NCI-H2227 treated with DMSO at 0.1 percent for 48 hours (cell line): Measurements from ENCODE around the gene GFER.

ENCODE experiments used
- DNase-seq: peaks from one replicate; lab custom pipeline; 2025; lab: John Stamatoyannopoulos, UW

GFER gene

DNA sequence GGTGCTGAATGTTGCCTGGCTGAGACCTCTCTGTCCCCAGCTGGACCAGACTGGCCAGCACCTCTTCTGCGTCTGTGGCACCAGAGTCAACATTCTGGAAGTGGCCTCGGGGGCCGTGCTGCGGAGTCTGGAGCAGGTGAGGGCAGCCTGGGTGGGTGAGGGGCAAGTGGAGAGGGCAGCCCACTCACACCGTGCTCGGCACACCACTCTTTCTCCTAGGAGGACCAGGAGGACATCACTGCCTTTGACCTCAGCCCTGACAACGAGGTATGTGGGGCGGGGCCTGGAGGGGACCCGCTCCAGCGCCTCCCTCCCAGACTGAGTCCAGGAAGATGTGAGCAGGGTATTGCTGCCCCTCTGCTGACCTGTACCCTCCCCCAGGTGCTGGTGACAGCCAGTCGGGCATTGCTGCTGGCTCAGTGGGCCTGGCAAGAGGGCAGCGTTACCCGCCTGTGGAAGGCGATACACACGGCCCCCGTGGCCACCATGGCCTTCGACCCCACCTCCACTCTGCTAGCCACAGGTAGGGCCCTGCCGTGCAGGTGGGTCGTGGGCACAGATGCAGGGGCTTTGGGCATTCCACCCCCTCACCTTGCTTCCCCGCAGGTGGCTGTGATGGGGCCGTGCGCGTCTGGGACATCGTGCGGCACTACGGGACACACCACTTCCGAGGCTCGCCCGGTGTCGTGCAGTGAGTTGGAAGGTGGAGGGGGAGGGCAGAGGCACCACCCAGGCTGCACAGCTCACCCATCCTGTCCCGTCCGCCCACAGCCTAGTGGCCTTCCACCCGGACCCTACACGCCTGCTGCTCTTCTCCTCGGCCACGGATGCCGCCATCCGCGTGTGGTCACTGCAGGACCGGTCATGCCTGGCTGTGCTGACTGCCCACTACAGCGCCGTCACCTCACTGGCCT lies 9.6 kb upstream of the GFER start:
- DNase-seq, result no peak

DNA sequence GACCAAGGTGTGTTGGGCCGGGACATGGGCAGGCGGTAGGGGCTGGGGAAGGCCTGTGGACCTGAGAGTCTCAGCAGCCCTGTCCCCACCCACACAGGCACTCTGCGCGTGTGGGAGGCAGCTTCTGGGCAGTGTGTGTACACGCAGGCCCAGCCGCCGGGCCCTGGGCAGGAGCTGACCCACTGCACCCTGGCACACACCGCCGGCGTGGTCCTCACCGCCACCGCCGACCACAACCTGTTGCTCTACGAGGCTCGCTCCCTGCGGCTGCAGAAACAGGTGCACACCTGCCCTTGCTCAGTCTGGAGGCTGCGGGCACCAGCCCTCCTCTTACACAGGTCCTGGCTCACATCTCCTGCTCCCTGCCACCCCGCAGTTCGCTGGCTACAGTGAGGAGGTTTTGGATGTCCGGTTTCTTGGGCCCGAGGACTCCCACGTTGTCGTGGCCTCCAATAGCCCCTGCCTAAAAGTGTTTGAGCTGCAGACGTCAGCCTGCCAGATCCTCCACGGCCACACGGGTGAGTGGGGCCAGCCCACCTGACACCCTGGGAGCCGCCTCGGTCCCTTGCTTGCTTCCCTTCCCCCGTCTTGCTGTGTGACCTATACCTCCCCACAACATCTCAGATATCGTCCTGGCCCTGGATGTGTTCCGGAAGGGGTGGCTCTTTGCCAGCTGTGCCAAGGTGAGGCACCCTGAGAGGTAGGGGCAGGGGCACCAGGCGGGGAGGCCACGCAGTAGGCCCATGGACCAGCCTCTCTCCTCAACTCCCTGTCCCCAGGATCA lies 8.4 kb upstream of the GFER start:
- no peak for DNase-seq

DNA sequence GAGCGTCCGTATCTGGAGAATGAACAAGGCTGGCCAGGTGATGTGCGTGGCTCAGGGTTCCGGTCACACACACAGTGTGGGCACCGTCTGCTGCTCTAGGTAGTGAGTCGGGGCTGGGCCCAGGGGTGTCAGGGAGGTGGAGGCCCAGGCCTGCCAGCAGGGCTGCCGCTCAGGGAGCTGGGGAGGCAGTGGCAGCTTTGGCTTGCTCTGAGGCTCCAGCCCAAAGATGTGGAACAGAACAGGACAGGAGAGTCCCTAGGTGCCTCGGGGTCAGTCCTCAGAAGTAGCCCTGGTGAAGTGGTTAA lies 7.8 kb upstream of the GFER start:
- DNase-seq, result no peak

DNA sequence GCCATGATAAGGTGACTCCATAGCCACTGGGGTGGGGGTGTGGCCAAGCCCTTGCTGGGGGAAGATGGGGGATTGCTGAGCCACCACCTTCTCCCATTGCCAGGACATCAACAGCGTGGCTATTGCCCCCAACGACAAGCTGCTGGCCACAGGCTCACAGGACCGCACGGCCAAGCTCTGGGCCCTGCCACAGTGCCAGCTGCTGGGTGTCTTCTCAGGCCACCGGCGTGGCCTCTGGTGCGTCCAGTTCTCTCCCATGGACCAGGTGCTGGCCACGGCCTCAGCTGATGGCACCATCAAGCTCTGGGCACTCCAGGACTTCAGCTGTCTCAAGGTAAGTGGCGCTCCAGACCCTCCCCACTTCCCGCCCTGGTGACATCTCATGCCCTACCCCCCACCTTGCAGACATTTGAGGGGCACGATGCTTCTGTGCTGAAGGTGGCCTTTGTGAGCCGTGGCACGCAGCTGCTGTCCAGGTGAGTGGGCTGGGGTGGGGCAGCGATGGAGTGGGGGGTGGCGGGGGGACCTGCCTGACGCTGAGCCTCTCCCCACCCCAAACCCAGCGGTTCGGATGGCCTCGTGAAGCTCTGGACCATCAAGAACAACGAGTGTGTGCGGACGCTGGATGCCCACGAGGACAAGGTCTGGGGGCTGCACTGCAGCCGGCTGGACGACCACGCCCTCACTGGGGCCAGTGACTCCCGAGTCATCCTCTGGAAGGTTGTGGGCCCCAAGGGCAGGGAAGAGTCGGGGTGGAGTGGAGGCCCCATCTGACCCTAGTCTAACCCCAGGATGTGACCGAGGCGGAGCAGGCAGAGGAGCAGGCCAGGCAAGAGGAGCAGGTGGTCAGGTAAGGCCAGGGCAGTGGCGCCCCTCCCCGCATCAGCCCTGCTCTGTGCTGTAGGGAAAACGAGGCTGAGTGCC lies 6.8 kb upstream of the GFER start:
- DNase-seq, result no peak

DNA sequence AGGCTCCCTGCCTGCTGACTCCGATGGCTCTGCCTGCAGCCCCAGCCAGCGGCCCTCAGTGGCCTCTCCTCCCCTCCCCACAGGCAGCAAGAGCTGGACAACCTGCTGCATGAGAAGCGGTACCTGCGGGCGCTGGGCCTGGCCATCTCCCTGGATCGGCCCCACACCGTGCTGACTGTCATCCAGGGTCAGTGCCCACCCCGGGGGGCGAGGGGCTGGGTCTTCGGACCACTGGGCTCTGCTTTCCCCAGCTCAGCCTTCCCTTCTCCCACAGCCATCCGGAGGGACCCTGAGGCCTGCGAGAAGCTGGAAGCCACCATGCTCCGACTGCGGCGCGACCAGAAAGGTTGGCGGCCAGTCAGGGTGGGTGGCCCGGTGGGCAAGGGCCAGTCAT lies 6.1 kb upstream of the GFER start:
- no peak for DNase-seq

DNA sequence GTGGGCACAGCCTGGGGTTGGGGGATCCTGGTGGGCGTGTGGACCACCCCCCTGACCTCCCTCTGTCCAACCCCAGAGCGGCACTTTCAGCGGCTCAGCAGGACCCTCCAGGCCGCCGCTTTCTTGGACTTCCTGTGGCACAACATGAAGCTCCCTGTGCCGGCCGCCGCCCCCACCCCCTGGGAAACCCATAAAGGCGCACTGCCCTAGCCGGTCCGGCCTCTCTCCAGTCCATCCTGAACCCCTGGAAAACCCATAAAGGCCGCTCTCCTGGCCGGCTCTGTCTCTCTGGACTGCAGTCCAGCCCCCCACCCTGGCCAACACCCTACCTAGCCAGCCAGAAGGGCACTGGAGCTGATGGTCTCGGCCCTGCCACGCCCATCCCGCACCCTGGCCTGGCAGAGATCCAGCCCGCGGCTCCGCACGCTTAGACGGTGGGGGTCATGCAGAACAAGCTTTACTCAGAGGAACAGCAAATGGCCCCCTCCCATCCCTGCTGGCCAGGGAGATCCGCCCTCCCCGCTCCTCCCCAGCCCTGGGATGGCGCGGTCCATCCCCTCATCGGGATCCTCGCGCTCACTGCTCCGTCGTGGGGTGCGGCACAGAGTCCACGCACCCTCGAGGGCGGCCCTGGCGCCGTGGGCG lies 5.4 kb upstream of the GFER start:
- no peak for DNase-seq

DNA sequence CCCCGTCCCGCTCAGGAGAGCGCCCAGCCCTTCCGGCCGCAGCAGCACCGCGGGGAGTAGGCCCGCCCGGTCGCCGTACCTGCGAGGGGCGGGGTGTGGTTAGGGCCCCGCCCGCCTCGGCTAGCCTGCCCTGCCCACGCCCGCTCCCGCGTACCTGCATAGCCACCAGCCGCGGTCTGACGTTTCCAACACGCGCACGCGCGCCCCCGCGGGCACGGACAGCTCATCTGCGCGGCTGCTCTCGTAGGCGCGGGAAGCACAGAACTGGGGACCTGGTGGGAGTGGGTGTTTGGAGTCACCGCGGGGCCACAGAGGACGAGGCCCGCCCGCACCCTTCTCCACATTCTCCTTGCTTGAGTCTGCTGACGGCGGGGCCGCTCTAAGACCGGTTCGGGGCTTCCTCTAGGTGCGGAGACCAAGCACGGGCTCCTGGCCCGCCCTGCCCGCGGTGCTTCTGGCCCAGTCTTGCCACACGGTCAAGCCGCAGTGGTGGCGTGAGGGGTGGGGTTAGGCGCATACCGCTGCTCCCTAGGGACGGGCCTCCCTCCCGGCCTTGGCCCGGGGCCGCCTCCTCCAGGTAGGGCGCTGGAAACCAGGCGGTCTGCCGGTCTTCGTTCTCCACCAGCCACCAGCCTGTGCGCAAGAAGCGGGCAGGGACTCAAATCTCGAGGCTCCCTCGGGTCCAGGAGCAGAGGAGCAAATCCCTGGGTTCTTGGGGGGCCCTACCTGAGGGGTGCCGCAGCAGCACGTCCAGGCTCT lies 4.5 kb upstream of the GFER start:
- DNase-seq, result no peak

DNA sequence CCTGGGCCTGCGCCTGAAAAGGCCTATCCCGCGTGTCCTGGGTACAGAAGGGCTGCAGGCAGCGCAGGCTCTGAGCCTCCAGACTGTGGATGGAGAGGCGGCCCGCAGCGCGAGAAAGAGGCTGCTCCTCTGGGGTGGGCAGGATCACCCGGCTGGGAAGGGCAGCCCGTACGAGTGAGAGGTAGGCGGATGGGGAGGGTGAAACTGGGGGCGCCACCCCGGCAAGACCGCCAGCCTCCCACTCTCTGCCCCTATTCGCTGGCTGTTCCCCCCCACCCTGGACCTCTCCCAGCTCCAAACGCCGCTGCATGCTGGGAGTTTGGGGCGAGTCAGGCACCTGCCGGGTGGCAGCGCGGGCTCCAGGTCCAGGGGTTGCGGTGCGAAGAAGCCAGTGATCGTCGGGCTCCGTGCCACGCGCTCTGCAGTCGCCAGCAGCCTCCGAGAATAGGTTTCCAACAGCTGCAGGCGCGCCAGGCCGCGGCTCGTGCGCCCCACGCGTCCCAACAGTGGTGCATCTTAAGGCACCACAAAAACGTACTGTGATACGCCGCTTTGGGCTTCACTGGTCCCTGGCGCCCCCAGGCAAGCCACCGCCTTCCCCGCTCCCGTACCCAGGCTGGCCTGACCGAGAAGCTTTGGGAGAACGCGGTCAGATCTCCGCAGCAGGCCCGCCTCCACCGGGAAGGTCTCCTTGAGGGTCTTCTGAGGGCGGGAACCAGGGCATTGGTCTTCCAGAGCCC lies 3.8 kb upstream of the GFER start:
- DNase-seq, result no peak

DNA sequence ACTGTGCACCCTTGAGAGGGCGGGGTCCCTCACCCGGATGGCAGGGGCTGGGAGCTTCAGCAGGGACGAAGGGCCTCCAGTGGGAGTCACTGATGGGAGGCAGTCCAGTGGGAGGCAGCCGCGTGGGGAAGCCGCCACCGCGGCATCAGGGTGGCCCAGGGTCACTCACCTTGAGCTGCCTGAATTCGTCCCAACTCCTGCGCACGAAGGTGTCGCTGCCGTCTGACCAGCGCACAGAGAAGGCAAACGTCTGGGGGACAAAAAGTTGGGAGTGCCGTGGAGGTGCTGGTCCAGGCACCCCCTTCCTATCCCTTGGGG lies 3.3 kb upstream of the GFER start:
- no peak for DNase-seq

DNA sequence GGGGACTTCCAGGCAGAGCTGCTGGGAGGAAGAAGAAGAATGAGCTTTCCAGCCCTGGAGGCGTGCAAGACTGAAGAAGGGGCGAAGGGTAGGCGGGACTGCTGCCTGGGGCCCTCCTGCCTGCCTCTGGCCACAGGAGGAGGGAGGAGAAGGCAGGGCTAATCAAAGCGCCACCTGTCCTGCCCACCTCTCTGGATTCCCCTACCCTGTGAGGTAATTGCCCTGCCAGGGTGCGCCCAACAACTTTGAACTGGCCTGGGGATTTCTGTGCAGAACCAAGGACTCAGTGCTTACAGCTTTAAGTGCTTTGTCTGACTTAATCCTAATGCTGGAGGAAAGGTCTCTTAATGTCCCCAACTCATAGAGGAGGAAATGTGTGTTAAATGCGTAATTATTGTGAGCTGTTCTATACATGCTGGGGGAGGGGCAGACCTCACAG lies 2.6 kb upstream of the GFER start, which contains the start of gene NOXO1:
TSS of gene NOXO1 (minus strand) at position 72 of the 439 bp plus-strand sequence. CDS start 290 bp downstream, outside the sequence.
- DNase-seq, result no peak

DNA sequence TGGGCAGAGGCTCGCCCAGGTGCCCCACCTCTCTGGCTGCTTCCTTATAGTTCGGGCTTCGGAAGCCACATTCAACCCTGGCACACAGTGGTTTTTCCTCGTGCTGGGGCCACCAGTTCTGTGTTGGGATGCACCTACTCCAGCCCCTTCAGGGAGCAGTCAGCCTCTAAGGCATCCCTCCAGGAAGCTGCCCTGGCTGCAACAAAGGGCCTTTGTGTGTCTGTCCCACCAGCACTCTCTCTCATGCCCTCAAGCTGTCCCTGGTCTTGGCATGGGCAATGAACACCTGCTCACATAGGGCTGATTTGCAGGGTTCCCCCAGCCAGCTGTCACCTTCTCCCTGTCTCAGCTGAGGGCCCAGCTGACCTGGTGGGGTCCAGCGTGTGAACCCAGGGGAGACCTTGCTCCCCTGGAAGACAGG lies 2.0 kb upstream of the GFER start:
- no peak for DNase-seq

DNA sequence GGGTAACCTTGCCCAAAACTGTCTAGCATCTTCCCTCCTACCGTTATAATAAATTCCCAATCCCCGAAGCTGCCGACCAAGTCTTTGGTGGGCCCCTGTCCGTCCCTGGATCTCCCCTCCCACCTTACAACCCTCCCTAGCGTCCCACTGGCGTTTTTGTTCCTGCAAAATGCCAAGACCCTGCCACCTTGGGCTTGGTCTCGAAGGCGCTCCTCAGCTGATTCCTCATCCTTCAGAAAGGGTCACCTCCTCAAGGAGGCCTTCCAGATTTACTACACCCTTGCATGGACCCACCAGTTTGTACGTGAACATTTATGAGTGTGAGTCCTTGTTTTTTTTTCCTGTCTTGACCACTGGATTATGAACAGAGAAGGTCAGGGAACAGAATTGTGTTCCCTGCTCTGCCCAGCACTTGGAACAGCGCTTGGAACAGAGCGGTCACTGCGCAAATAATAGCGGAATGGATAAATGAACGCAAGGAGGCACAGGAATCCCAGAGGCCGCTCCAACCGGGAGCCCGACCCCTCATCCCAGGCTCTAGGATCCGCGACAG lies 926 bp upstream of the GFER start:
- no peak for DNase-seq

DNA sequence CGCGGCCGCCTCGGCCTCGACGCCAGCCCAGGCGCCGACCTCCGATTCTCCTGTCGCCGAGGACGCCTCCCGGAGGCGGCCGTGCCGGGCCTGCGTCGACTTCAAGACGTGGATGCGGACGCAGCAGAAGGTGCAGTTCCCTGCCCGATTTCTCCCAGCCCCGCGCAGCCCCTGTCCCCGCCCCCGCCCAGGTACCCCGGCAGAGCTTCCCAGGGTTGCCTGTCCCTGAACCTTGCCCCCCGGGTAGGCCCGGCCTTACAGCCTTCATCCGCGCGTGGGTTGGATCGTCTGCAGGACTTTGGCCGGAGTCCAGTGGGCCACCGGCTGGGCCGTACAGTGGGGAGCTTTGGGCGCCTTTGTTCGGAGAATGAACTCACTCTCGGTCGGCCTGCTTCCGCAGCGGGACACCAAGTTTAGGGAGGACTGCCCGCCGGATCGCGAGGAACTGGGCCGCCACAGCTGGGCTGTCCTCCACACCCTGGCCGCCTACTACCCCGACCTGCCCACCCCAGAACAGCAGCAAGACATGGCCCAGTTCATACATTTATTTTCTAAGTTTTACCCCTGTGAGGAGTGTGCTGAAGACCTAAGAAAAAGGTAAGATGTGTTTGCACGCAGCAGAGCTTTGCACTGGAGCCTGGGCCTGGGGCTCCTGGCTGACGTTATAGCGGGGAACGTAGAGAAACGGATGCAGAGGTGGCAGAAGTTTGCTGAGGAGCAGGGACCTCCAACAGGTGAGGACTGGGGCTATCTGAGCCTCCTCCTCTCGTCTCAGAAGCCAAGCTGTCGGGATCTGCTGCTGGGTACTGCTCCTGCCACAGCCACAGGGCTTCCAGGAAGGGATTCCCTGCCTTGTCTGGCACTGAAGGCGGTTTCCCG lies 593 bp downstream of the GFER start:
- no peak for DNase-seq

DNA sequence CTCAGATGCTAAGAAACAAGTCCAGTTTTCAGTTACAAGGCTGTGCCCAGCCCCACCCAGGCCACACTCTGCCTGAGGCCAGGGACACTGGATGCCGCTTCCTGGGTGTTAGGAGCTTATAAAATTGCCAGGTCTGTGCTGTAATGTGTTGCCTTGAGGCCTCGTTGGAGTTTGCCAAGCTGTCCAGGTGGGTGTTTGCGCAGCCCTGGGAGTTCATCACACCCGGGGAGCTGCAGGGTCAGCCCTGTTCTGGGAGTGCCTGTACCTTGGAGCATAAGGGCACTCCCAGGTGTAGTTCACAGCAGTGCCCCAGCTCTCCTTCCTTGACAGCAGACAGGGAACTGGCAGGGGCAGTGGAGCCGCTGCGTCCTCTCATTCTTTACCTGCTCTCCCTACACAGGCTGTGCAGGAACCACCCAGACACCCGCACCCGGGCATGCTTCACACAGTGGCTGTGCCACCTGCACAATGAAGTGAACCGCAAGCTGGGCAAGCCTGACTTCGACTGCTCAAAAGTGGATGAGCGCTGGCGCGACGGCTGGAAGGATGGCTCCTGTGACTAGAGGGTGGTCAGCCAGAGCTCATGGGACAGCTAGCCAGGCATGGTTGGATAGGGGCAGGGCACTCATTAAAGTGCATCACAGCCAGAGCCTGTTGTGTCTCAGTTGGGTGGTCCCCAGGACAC lies 1.6 kb downstream of the GFER start:
- DNase-seq, result no peak

DNA sequence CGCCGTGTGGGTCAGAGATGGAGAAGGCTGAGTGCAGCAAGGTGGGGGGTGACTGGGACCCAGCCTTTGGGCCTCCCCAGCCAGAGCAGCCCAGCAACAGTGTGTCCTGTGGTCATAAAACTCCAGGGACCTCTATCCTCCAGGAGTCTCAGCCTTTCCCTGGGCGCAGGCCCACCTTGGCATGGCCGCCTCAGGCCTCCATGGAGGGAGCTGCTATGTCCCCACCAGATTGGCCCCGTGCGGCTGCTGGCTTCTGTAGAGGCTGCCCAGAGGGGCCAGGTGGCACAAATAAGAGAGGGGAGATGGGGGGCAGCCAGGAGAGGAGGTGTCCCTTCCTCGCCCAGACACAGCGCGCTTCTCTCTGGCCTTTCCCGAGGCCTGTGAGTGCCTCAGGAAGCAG lies 3.2 kb downstream of the GFER start:
- DNase-seq, result no peak

DNA sequence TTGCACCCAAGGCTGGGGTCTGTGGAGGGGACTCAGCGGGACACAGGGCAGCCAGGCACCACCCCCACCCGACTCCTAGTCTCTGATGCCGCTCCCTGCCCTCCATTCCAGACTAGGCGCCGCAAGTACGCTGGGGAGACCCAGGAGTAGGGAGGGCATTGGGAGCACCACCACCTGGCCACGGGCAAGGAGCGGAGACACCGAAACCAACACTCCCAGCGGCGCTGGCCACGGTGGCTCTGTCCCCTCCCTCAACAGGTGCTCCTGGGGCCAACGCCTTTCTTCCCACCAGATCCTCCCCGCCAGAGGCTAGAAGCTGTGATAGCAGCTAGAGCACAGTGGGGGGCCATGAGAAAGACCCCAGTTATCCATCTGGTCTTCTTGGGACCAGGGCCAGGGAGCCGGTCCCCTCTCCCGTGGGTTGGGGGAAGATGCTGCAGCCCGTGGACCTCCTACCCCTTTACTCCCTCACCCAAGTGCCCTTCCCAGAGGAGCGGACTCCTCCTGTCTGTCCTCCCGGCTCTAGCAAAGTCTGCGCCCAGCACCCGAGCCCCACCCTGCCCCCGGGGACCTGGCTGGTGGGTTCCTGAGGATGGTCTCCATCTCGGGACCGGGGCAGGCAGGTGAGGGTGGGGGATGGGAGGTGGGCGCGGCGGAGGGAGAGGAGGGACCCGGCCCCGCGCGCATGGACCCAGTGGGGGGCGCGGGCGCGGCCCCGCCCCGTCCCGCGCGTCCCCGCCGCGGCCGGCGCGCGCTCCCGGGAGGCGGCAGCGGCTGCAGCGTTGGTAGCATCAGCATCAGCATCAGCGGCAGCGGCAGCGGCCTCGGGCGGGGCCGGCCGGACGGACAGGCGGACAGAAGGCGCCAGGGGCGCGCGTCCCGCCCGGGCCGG lies 5.5 kb downstream of the GFER start, which contains the start of gene SYNGR3:
TSS of gene SYNGR3 (plus strand) at position 762 of the 892 bp plus-strand sequence. CDS start 133 bp downstream, outside the sequence.
- DNase-seq, result no peak

DNA sequence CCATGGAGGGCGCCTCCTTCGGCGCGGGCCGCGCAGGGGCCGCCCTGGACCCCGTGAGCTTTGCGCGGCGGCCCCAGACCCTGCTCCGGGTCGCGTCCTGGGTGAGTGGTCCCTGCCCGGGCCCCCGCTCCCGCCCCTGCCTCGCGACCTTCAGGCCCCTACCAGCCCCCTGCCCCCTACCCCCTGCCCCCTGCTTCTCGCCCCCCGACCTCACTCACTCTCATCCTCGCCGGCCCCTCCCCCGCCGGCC lies 6.0 kb downstream of the GFER start:
- no peak for DNase-seq
